Mesothelial cell of epicardium (in vitro differentiated cells): ENCODE measurements around the gene SLC51B. TPM values are rescaled to one million over a fixed set of nuclear protein-coding genes. Genes with fewer than 3 reads are reported as not detected.

Experiments
- DNase-seq, 2 experiments: peaks; one replicate each; pipeline ENCODE4 v3.0.0; 2021; ENCODE audit warnings: low spot score in 2 of 2; ENCODE audit not compliant: unreplicated experiment in 2 of 2
- H3K27ac Mint-ChIP-seq: 2 replicates; pipeline ENCODE4 v1.8.0; 2021; ENCODE audit warnings: mixed read lengths
- H3K27me3 Mint-ChIP-seq: 2 replicates; pipeline ENCODE4 v1.8.0; 2021; ENCODE audit warnings: low read depth, mixed read lengths
- H3K36me3 Mint-ChIP-seq: 2 replicates; pipeline ENCODE4 v1.8.0; 2021; ENCODE audit warnings: mixed read lengths
- H3K4me1 Mint-ChIP-seq: 2 replicates; pipeline ENCODE4 v1.8.0; 2021; ENCODE audit warnings: mixed read lengths
- H3K4me3 Mint-ChIP-seq: 2 replicates; pipeline ENCODE4 v1.8.0; 2021; ENCODE audit warnings: mild to moderate bottlenecking, moderate library complexity, mixed read lengths
- H3K9me3 Mint-ChIP-seq: 2 replicates; pipeline ENCODE4 v1.8.0; 2021; ENCODE audit warnings: mixed read lengths
- total RNA-seq: library from RNA; stranded (reverse); gene quantifications from 3 replicates; pipeline ENCODE4 v1.2.1, GENCODE V29; 2021
- TF ChIP-seq, protein P1 (sequence below): fragments of 200-600 bp; sonication (generic); IDR thresholded peaks from one replicate; pipeline ENCODE4 v1.5.0; 2021; ENCODE audit warnings: antibody characterized with exemption; ENCODE audit not compliant: unreplicated experiment

The SLC51B gene
- total RNA-seq, 1 donor from 2014 or later: not detected

DNA sequence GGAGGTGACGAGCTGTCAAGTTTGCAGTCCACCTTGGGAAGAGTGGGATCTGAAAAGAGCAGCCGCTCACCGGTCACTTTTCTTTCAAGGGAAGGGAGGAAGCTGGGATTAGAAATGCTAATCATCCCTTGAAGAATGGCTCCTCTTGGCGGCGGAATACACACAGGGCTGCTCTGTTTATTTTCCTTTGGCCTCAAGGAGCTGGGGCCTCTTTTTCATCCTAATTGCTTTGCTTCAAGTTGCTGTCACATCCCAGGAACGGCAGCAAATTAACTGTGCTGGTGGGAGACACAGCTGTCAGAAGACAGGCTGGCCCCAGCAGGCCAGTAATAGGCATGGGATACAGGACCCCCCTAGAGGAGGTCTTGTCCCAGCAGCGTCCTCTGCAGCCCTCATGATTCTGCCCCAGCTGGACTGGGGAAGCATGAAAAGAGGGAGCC is 38.1 kb downstream of the SLC51B start:
- H3K27me3 Mint-ChIP-seq: peaks cover 40% of the 10 kb centered on the region
- TF ChIP-seq, protein P1, sequence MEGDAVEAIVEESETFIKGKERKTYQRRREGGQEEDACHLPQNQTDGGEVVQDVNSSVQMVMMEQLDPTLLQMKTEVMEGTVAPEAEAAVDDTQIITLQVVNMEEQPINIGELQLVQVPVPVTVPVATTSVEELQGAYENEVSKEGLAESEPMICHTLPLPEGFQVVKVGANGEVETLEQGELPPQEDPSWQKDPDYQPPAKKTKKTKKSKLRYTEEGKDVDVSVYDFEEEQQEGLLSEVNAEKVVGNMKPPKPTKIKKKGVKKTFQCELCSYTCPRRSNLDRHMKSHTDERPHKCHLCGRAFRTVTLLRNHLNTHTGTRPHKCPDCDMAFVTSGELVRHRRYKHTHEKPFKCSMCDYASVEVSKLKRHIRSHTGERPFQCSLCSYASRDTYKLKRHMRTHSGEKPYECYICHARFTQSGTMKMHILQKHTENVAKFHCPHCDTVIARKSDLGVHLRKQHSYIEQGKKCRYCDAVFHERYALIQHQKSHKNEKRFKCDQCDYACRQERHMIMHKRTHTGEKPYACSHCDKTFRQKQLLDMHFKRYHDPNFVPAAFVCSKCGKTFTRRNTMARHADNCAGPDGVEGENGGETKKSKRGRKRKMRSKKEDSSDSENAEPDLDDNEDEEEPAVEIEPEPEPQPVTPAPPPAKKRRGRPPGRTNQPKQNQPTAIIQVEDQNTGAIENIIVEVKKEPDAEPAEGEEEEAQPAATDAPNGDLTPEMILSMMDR: no peak

DNA sequence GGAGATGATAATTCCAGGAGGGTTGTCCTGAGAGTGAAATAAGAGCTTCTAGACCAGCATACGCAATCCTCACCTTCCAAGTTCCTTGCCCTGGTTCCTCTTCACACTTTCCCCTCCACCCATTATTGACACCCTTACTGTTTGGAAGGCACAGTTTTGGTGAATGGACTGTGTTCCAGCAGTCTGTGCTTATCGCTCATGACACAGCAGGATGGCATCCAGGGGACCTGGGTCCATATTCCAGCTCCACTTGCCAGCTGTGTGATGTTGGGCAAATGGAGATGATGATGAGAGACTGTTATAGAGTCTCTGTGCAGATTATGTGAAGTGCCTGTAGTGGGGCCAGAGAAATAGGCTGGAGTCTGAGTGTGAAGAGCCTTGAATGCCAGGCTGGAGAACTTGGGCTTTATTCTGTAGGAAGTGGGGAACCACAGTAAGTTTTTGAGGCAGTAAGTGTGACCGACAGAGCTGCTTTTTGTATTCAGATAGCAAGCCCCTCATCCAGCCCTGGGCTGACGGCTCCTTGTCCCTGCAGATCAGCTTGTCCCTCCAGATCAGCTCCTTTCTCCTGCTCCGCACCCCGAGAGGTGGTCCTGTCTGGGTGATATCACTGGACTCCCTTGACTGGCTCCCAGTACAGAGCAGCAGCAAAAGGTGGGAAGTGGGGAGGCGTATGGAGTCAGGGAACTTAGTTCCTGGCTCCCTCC is 39.5 kb downstream of the SLC51B start:
- Mint-ChIP-seq H3K9me3 (no peaks in the 10 kb centered on the region), H3K36me3 (no peaks in the 10 kb centered on the region), H3K27ac (no peak overlapping the region), H3K27me3 (peaks cover 31% of the 10 kb centered on the region), H3K4me3 (no peak overlapping the region), H3K4me1 (peaks cover 66% of the 10 kb centered on the region)
- TF ChIP-seq, protein P1: no peak
- no peak for DNase-seq

More for the DNA sequence above, 38.1 kb downstream of the SLC51B start:
- DNase-seq: no peak
- Mint-ChIP-seq H3K27ac (peak overlapping the region; percentile 69), H3K4me3 (no peak overlapping the region), H3K9me3 (no peaks in the 10 kb centered on the region), H3K36me3 (no peaks in the 10 kb centered on the region), H3K4me1 (peaks cover 55% of the 10 kb centered on the region)

DNA sequence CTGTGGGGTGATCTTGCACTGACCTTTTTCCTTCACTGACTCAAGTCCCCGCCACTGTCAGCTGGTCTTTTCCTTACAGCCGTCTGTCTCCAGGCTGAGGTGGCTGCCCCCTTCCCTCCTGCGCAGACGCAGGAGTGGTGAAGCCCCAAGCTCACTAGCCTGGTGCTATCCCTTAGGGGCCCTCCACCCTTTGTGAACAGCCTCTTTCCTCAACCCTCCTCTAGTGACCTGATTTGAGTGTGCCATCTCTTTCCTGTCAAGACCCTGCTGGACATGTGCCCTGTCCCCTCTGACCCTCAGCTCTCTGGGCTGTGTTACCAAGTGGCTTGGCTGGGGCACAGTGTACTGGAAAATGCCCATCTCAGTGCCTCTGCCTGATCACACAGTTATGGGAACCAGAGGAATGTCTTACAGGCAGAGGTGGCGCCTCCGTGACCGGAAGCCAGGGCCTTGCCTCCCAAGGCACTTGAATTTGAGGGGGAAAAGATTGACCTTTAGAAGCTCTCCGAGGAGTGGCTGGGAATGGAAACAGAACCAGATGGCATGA is 40.1 kb downstream of the SLC51B start:
- H3K27me3 Mint-ChIP-seq: peaks cover 31% of the 10 kb centered on the region
- no peak overlapping the region for H3K4me3 Mint-ChIP-seq
- no peaks in the 10 kb centered on the region for H3K9me3 Mint-ChIP-seq
- no peaks in the 10 kb centered on the region for H3K36me3 Mint-ChIP-seq
- TF ChIP-seq, protein P1: no peak
- peaks cover 66% of the 10 kb centered on the region for H3K4me1 Mint-ChIP-seq
- H3K27ac Mint-ChIP-seq: no peak overlapping the region
- no peak for DNase-seq

DNA sequence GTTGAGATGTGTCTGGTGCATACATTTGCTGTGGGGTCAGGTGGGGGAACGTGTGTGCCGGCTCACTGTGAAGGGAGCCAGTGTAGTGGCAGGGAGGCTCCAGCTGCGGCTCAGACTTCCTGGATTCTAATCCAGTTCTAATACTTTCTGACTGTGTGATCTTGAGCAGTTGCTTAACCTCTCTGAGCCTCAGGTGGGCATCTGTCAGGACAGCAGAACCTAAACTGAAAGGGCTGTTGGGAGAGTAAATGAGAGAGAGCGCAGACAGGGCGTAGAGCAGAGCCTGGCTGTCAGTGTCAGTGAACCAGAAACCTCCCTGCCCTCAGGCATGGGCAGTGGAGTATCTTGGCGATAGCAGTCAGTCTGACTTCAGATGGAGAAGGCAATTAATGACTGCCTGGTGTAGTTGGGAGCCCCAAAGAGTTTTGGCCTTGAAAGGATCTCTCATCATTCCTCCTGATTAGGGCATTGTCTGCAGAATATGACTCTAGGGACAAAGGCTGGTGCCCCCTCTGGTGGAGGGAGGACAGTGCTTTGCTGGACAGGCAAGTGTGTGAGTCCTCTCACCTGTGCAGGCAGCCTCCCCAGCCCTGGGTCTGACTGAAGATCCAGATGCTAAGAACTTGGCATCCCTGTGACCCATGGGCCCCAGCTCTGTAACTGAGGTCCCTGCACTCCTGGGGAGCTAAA is 40.9 kb downstream of the SLC51B start:
- Mint-ChIP-seq H3K4me1 (peaks cover 63% of the 10 kb centered on the region), H3K9me3 (no peaks in the 10 kb centered on the region), H3K27me3 (peaks cover 28% of the 10 kb centered on the region), H3K36me3 (no peaks in the 10 kb centered on the region), H3K4me3 (no peak overlapping the region), H3K27ac (no peak overlapping the region)
- TF ChIP-seq, protein P1: no peak
- no peak for DNase-seq

DNA sequence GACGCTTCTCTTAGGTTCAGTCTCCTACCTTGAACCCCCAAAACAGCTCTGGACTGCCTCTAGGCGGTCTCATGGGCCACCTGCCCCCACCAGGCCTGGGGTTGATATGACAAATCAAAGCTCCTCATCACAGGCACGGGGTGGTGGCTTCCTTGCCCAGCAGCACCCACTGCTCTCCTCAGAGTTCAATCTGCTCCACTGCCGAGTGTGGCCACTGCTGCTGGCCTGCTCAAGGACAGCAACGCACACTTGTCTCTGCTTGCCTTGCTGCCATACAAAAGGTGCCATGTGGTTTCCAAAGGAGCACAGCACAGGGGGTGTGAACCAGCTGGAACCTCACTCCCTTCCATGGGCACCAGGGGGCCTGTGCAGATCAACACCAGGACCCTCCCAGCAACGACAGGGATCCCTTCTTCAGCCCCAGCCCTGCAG is 41.5 kb downstream of the SLC51B start:
- DNase-seq: no peak
- H3K4me3 Mint-ChIP-seq: no peak overlapping the region

More for the DNA sequence above, 41.5 kb downstream of the SLC51B start:
- H3K36me3 Mint-ChIP-seq: no peaks in the 10 kb centered on the region
- H3K9me3 Mint-ChIP-seq: no peaks in the 10 kb centered on the region
- H3K4me1 Mint-ChIP-seq: peaks cover 59% of the 10 kb centered on the region
- H3K27me3 Mint-ChIP-seq: peaks cover 27% of the 10 kb centered on the region
- TF ChIP-seq, protein P1: no peak
- H3K27ac Mint-ChIP-seq: no peak overlapping the region
